Motor neuron (in vitro differentiated cells): ENCODE results near the gene MIEN1. TPM values are rescaled to one million over a fixed set of nuclear protein-coding genes. Genes with fewer than 3 reads are reported as not detected.
"Not testable (repeated sequence)": the region's sequence is repeated elsewhere in the genome, so short reads cannot be mapped to it uniquely, and the experiment has no call there.

Source experiments
- ATAC-seq, 8 experiments: fragments of 200-7000 bp; cut with Tn5 transposase; replicated peaks in 6 of 8; 2 replicates each; pipeline ENCODE4 v1.8.0; 2021; ENCODE audit warnings: mild to moderate bottlenecking in 8 of 8, moderate library complexity in 8 of 8
- H3K27ac ChIP-seq, 2 donors: fragments of 250-450 bp; sonication (Bioruptor Pico); 2 replicates each; pipeline ENCODE4 v1.9.0; 2021; ENCODE audit warnings: antibody characterized with exemption in 2 of 2, mild to moderate bottlenecking in 2 of 2, moderate library complexity in 1 of 2
- H3K4me1 ChIP-seq, 2 donors: fragments of 250-450 bp; sonication (Bioruptor Pico); replicated peaks in 1 of 2; 2 replicates each; pipeline ENCODE4 v1.6.1; 2021; ENCODE audit warnings: antibody characterized with exemption in 2 of 2, mild to moderate bottlenecking in 2 of 2, moderate library complexity in 1 of 2
- H3K4me3 ChIP-seq, 5 donors: fragments of 250-450 bp; sonication (Bioruptor Pico); 2 replicates each; pipeline ENCODE4 v1.9.0; 2021; ENCODE audit warnings: antibody characterized with exemption in 5 of 5, mild to moderate bottlenecking in 5 of 5, moderate library complexity in 4 of 5
- WGBS, 10 experiments: fragments of 450-650 bp; shearing (Covaris generic); methylation state at CpG; one replicate each; pipeline ENCODE4 v1.0.0; 2022; 5-methylcytosine and 5-hydroxymethylcytosine counted together
- in situ Hi-C, 9 experiments: fragments of 400-800 bp; cut with MboI; loops; one replicate each; pipeline ENCODE4 v1.15.0; 2021; ENCODE audit warnings: low sequenced_read_pairs in 9 of 9, low pct_unique_long_range_greater_than_20kb in 2 of 9; ENCODE audit not compliant: unreplicated experiment in 9 of 9
- total RNA-seq, 8 experiments: library from RNA; unstranded; fragments of 300-600 nt; gene quantifications; 2 replicates each; pipeline versions ENCODE4 v1.2.3 to v1.2.4, GENCODE V29; 2022

Gene MIEN1
- total RNA-seq: 10 to 100 TPM; 27.2 to 59.3 (median 40.5) TPM

DNA sequence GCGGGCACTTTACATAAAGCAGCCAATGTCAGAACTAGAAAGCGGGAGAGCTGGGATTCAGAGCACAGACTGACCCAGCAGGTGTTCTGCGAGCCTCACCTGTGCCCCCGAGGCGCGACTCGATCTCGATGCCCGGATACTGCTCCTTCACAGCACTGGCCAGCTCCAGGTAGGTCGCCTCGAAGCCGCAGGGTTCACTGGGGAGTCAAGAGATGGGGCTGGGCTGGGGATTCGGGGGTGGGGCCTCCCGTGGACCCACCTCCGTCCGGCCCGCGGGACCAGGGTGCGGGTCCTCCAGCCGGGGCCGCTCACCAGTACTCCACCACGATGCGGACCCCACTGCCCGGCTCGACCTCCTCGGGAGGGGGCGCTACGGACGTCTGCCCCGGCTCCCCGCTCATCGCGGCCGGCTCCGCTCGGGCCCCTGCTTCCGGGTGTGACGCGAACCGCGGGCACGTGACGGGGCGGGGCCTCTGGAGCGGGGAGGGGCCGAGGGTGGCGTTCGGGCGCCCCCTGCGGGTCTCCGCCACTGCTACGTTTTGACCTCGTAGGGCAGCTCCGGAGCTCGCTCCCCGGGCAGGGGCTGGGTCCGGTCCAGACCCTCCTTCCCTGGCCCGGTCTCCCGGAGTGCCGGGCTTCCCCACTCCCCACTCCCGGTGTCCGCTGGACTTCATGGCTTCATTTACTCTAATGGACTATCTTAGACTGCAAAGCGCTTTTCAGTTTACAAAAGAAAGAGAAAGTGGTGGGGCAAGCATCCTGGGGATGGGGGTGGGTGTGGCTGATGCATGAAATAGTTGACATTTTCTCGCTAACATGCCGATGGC is at the start of gene MIEN1:
Gene MIEN1, minus strand, starts transcription at position 438 of the 827 bp plus-strand sequence. Its CDS starts 37 bp downstream, at position 401.
- peak; percentile 88 to 94 (median 90) for ATAC-seq
- peak within 1 kb of the TSS; percentile 55 to 94 (median 83) for H3K4me3 ChIP-seq
- peaks cover 0 to 4% of the 10 kb centered on the region in 2 donors for H3K4me1 ChIP-seq
- in situ Hi-C loops: loop anchor here in 1 of 9 experiments (25.0 kb wide), 1 partner anchor 118 kb away; the partner anchor contains the start of gene NEUROD2
- 0 to 57% (median 2%) methylated on average over 1 to 13 of the region's 65 CpGs; no CpG with 5 or more reads in 2 of the 10 experiments for WGBS, 10 experiments
- peak within 1 kb of the TSS; percentile 10 to 69 for H3K27ac ChIP-seq

- in situ Hi-C loops: no loop called here
- WGBS, 10 experiments: 19 to 72% (median 50%) methylated on average over 5 to 11 of the region's 11 CpGs
- ATAC-seq: no peak
- Histone ChIP-seq H3K27ac (no peak overlapping the region), H3K4me3 (no peak overlapping the region), H3K4me1 (no peaks in the 10 kb centered on the region)
Observed at GRCh38 chr17:39777534-39778365, 47.4 kb upstream of the MIEN1 start.

DNA sequence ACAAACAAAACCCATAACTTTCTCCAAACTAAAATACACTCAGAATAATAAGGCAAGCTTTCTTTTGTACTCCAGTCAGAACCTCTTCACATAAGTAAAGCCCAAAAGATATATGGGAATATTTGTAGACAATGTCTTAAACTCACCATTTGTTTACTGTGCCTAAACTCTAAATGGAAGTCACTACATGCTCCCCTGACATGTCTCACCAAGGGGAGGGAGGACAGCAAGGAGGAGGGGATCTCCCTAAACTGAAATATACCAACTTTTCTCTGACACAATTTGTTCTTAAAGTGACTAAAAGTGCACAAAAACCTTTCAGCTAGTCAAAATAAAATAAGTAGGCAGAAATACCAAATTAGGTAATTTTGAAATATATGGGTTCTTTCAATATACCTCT is 45.9 kb upstream of the MIEN1 start:
- Histone ChIP-seq H3K4me1 (no peaks in the 10 kb centered on the region), H3K27ac (no peak overlapping the region), H3K4me3 (no peak overlapping the region)
- no peak for ATAC-seq
- in situ Hi-C loops: no loop called here

GRCh38 chr17:39775031-39775430 is 44.7 kb upstream of the MIEN1 start:
- ATAC-seq: no peak
- 6 to 86% (median 69%) methylated on average over 1 to 2 of the region's 2 CpGs; no CpG with 5 or more reads in 3 of the 10 experiments for WGBS, 10 experiments
- no peaks in the 10 kb centered on the region for H3K4me1 ChIP-seq
- H3K4me3 ChIP-seq: no peak overlapping the region
- no peak overlapping the region for H3K27ac ChIP-seq
- in situ Hi-C loops: no loop called here

- H3K4me1 ChIP-seq: no peaks in the 10 kb centered on the region
- 53 to 85% (median 67%) methylated on average over 1 to 4 of the region's 4 CpGs; no CpG with 5 or more reads in 1 of the 10 experiments for WGBS, 10 experiments
- in situ Hi-C loops: no loop called here
- H3K27ac ChIP-seq: no peak overlapping the region
- ATAC-seq: no peak
- H3K4me3 ChIP-seq: no peak overlapping the region
Observed at GRCh38 chr17:39774047-39774446, 43.7 kb upstream of the MIEN1 start.

- no peaks in the 10 kb centered on the region for H3K4me1 ChIP-seq
- 20 to 96% (median 56%) methylated on average over 1 to 6 of the region's 7 CpGs for WGBS, 10 experiments
- no peak overlapping the region for H3K4me3 ChIP-seq
- in situ Hi-C loops: no loop called here
- H3K27ac ChIP-seq: no peak overlapping the region
- no peak for ATAC-seq
Observed at GRCh38 chr17:39772987-39773934, 42.9 kb upstream of the MIEN1 start.

DNA sequence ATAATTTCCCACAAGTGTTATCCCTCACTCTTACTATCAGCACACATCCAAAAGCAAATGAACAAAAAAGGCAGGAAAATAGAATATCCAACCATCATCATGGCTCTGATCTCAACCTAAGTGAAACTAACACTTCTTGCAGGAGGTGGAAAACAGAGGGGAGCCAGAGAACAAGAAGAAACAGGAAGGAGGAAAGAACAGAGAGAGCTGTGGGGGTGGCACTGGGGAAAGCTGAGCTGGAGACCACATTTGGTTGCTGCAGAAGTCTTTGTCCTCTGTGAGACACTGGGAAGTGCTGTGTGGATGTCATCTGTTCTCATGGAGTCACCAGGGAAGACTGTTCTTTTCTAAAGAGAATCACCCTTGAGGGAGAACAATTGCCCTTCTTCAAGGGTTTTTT is 42.1 kb upstream of the MIEN1 start:
- in situ Hi-C loops: no loop called here
- no peak for ATAC-seq

GRCh38 chr17:39769974-39770587 is 39.7 kb upstream of the MIEN1 start:
- peak in 2 of 8 experiments; percentile 28 to 84 for ATAC-seq
- H3K27ac ChIP-seq: no peak overlapping the region
- 8 to 73% (median 65%) methylated on average over 2 to 8 of the region's 8 CpGs; no CpG with 5 or more reads in 2 of the 10 experiments for WGBS, 10 experiments
- H3K4me1 ChIP-seq: no peaks in the 10 kb centered on the region
- in situ Hi-C loops: no loop called here
- no peak overlapping the region for H3K4me3 ChIP-seq

More for the DNA sequence above, 42.1 kb upstream of the MIEN1 start:
- Histone ChIP-seq H3K4me3 (no peak overlapping the region), H3K4me1 (no peaks in the 10 kb centered on the region), H3K27ac (no peak overlapping the region)

DNA sequence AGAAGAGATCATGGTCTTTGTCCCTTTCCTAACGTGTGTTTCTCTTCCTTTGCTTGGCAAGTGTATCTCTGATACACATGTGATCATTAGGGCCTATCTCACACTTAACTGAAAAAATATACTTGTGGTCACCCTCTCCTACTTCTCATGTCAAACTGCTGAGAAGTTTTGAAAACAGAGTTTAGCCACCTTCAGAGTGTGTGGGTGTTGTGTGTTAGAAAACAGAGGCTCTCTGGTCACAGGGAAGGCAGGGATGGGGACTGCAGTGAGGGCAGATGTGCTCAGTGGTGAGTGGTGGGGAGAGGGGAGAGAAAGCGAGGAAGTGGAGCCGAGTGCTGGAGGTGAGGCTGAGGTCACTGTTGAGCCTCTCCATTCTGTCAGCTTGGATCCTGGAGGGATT is 36.8 kb upstream of the MIEN1 start:
- Histone ChIP-seq H3K4me1 (no peaks in the 10 kb centered on the region), H3K27ac (no peak overlapping the region), H3K4me3 (no peak overlapping the region)
- no peak for ATAC-seq
- 27 to 80% (median 33%) methylated on average over 1 to 3 of the region's 3 CpGs; no CpG with 5 or more reads in 3 of the 10 experiments for WGBS, 10 experiments
- in situ Hi-C loops: no loop called here

DNA sequence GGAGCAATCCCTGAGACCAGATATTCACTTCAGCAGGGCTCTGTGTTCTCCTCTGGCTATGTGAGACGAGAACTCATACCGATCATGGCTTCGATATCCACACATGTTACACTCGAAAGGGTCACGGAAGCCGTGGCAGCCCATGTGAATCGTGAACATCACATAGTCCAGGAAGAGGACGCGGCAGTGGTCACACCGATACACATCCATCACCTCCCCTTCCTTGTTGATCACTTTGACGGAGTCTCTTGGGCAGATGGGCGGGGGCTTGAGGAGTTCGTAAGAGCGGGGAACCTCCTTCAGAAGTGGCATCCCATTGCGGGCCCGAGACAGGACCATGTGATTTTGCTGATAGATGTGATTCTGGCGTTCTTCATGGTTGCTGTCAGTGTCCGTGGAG is 35.4 kb upstream of the MIEN1 start:
- Histone ChIP-seq H3K4me1 (no peaks in the 10 kb centered on the region), H3K4me3 (no peak overlapping the region), H3K27ac (no peak overlapping the region)
- 73 to 100% (median 90%) methylated on average over 1 to 6 of the region's 18 CpGs; no CpG with 5 or more reads in 3 of the 10 experiments for WGBS, 10 experiments
- in situ Hi-C loops: no loop called here
- no peak for ATAC-seq

- peak in 1 of 8 experiments; percentile 34 for ATAC-seq
- Histone ChIP-seq H3K4me1 (no peaks in the 10 kb centered on the region), H3K4me3 (no peak overlapping the region), H3K27ac (no peak overlapping the region)
- in situ Hi-C loops: no loop called here
- WGBS, 10 experiments: 33 to 100% (median 60%) methylated on average over 1 to 3 of the region's 3 CpGs; no CpG with 5 or more reads in 1 of the 10 experiments
Observed at GRCh38 chr17:39765175-39765574, 34.8 kb upstream of the MIEN1 start.

DNA sequence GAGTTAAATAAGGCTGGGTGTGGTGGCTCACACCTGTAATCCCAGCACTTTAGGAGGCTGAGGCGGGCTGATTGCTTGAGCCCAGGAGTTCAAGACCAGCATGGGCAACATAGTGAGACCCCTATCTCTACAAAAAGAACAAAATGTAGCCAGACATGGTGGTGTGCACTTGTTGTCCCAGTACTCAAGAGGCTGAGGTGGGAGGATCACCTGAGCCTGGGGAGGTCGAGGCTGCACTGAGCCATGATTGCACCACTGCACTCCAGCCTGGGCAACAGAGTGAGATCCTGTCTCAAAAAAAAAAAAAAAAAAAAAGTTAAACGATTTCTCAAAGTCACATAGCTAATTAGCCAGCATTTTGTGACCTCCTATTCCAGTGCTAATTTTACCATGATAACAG is 33.8 kb upstream of the MIEN1 start:
- H3K4me1 ChIP-seq, in situ Hi-C loops, H3K27ac ChIP-seq, H3K4me3 ChIP-seq, ATAC-seq: not testable (repeated sequence)
- WGBS, 10 experiments: 0 to 88% (median 53%) methylated on average over 1 to 3 of the region's 3 CpGs; no CpG with 5 or more reads in 1 of the 10 experiments
